MM.1S (cell line): ENCODE results near the gene PDXK.

Experiments used
- EZH2phosphoT487 ChIP-seq: fragments of 300-600 bp; sonication (generic); IDR thresholded peaks from 2 replicates; pipeline ENCODE4 v1.6.1; 2018; ENCODE audit warnings: antibody characterized with exemption, low read length
- TF ChIP-seq, protein P1 (sequence below): fragments of 300-600 bp; sonication (generic); IDR thresholded peaks from 2 replicates; pipeline ENCODE4 v1.5.1; 2016; ENCODE audit warnings: antibody characterized with exemption, low read length, mixed read lengths

DNA sequence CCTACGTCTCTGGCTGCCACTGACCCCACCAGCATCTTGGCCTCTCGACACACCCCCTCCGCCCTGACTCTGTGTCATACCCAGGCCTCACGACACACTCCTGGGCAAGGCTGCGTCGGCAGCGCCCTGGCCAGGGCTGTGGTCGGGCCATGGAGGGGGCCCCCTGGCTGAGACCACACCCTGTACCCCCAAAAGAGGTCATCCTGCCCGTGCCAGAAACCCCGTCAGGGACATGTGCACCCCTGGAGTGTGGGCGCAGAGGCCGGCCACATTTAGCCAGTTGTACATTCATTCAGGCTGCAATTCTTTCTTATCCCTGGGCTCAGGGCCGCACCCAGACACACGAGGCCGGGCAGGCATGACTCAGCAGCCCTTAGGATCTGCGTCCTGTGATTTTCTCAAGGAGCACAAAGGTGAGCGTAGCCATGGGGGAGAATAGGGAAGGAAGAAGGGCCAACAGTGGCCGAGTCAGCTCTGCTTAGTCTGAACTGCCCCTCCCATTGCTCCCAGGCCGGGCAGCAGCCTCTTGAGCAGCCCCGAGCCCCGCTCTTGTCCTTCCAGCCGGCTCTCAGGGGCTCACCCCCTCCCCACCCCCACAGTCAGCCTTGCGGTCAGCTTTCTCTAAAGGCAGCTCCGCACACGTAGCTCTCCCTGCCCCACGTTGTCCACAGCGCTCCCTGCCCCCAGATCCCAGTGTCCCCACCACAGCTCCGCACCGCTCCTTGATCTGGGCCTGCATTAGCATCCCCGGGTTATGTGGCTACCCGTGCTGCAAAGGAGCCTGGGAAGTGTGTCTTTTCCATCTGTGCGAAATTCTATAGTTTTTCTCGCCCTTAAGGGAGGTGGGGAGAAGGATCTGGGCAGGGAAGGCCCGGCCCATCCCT lies 49.3 kb downstream of the PDXK start:
- TF ChIP-seq, protein P1, sequence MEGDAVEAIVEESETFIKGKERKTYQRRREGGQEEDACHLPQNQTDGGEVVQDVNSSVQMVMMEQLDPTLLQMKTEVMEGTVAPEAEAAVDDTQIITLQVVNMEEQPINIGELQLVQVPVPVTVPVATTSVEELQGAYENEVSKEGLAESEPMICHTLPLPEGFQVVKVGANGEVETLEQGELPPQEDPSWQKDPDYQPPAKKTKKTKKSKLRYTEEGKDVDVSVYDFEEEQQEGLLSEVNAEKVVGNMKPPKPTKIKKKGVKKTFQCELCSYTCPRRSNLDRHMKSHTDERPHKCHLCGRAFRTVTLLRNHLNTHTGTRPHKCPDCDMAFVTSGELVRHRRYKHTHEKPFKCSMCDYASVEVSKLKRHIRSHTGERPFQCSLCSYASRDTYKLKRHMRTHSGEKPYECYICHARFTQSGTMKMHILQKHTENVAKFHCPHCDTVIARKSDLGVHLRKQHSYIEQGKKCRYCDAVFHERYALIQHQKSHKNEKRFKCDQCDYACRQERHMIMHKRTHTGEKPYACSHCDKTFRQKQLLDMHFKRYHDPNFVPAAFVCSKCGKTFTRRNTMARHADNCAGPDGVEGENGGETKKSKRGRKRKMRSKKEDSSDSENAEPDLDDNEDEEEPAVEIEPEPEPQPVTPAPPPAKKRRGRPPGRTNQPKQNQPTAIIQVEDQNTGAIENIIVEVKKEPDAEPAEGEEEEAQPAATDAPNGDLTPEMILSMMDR = no peak
- TF ChIP-seq EZH2phosphoT487 = no peak
